Panc1 (cell line): ENCODE results near the gene OSBP2. TPM values are rescaled to one million over a fixed set of nuclear protein-coding genes. Genes with fewer than 3 reads are reported as not detected.

Experiments
- ATAC-seq: fragments of 200-7000 bp; cut with Tn5 transposase; 2 replicates; pipeline ENCODE4 v1.9.1; 2020; ENCODE audit warnings: mild to moderate bottlenecking, moderate library complexity
- BruUV-seq: library from RNA; stranded (reverse); fragments of 400-500 nt; replicated peaks from 2 replicates; lab custom pipeline; 2021; lab: Mats Ljungman, UMichigan
- CTCF ChIA-PET: fragments of 300-600 bp; sonication (Branson Sonifier 250); formaldehyde crosslinking; loops from one replicate; lab custom pipeline; 2022; ENCODE audit warnings: antibody characterized with exemption; lab: Charles Lee
- POLR2A ChIA-PET: fragments of 300-600 bp; sonication (Branson Sonifier 250); formaldehyde crosslinking; loops from one replicate; lab custom pipeline; 2022; ENCODE audit warnings: antibody characterized with exemption; lab: Charles Lee
- DNase-seq: peaks from one replicate; pipeline ENCODE4 v3.0.0-alpha.2; 2010; ENCODE audit warnings: low read depth, low spot score
- H3K27ac ChIP-seq: 2 replicates; pipeline ENCODE4 v1.5.1; 2011; ENCODE audit warnings: mild to moderate bottlenecking, low read length, inconsistent platforms
- H3K27me3 ChIP-seq: fragments of 200-500 bp; sonication (Bioruptor generic); 2 replicates; pipeline ENCODE4 v1.6.0; 2014; ENCODE audit warnings: low read length, inconsistent platforms; ENCODE audit not compliant: control insufficient read depth, insufficient read depth
- H3K36me3 ChIP-seq: fragments of 200-500 bp; sonication (Bioruptor generic); 2 replicates; pipeline ENCODE4 v1.5.1; 2014; ENCODE audit warnings: inconsistent platforms, mild to moderate bottlenecking, low read length, moderate library complexity; ENCODE audit not compliant: control insufficient read depth, insufficient read depth
- H3K4me1 ChIP-seq: 2 replicates; pipeline ENCODE4 v1.5.1; 2011; ENCODE audit warnings: inconsistent platforms, mild to moderate bottlenecking, low read length, moderate library complexity; ENCODE audit not compliant: control insufficient read depth, insufficient read depth
- H3K4me3 ChIP-seq, 2 experiments: 2 replicates each; pipeline ENCODE4 v1.5.1; 2011 to 2012; ENCODE audit warnings: low read depth in 2 of 2, low read length in 2 of 2, mild to moderate bottlenecking in 2 of 2, inconsistent platforms in 1 of 2, moderate library complexity in 1 of 2
- H3K9me3 ChIP-seq: fragments of 200-500 bp; sonication (Bioruptor generic); 2 replicates; pipeline ENCODE4 v1.5.1; 2014; ENCODE audit warnings: low read depth, mild to moderate bottlenecking, inconsistent platforms, low read length, moderate library complexity; ENCODE audit not compliant: control insufficient read depth, insufficient read depth
- POLR2AphosphoS5 ChIP-seq: IDR thresholded peaks from 2 replicates; pipeline ENCODE4 v1.6.1; 2012; ENCODE audit warnings: mild to moderate bottlenecking, low read depth, low read length, moderate library complexity
- SIN3A ChIP-seq: IDR thresholded peaks from 2 replicates; pipeline ENCODE4 v1.6.1; 2012; ENCODE audit warnings: low read depth, mild to moderate bottlenecking, low read length, moderate library complexity, borderline replicate concordance; ENCODE audit not compliant: insufficient read depth
- TCF7L2 ChIP-seq: IDR thresholded peaks from 2 replicates; pipeline ENCODE4 v1.6.1; 2011; ENCODE audit warnings: mild to moderate bottlenecking, low read depth, low read length, inconsistent platforms
- in situ Hi-C: cut with HindIII; loops from 2 replicates; pipeline ENCODE4 v1.10.0; 2016; ENCODE audit warnings: low sequenced_read_pairs, low pct_unique_long_range_greater_than_20kb
- intact Hi-C: fragments of 100-400 bp; cut with micrococcal nuclease; formaldehyde crosslinking; loops from one replicate; pipeline ENCODE4 v1.10.0; 2022; ENCODE audit not compliant: unreplicated experiment
- total RNA-seq: library from RNA; stranded (reverse); gene quantifications from one replicate; pipeline ENCODE4 v1.2.1, GENCODE V29; 2021; ENCODE audit not compliant: unreplicated experiment
- TF ChIP-seq, protein P1 (sequence below), 2 experiments: IDR thresholded peaks; 2 replicates each; pipeline ENCODE4 v1.6.1; 2011 to 2012; ENCODE audit warnings: low read depth in 2 of 2, control low read depth in 1 of 2, low read length in 1 of 2, mild to moderate bottlenecking in 1 of 2, moderate library complexity in 1 of 2; ENCODE audit not compliant: insufficient read depth in 1 of 2
- TF ChIP-seq, protein P2 (sequence below): fragments of 450-650 bp; IDR thresholded peaks from 2 replicates; pipeline ENCODE4 v1.5.1; 2017; ENCODE audit warnings: mild to moderate bottlenecking

The OSBP2 gene
- total RNA-seq, 1 experiment from 2014 or later: 4.7 TPM

DNA sequence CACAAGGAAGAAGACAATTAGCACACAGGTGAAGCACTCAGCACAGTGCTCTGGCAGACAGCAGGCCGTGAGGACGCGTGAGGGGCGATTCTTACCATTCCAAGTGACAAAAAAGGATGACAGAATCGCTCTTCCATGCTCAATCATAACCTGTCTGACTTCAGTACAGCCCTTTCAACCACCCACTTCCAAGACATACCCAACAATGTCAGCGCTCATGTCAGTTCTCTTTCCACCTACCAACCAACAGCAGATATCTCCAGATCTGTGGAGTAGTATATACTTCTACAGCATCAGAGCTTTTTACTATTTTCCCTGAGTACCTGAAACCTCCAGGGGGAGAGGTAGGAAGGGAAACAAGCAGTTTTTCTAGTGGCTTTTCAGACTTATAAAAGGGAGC lies 233.7 kb downstream of the OSBP2 start:
- BruUV-seq: no TSS peak
- in situ Hi-C loops: no loop called here
- intact Hi-C loops: no loop called here
- Histone ChIP-seq H3K4me1 (no peaks in the 10 kb centered on the region), H3K4me3 (no peak overlapping the region), H3K27ac (no peak overlapping the region), H3K27me3 (no peaks in the 10 kb centered on the region), H3K9me3 (no peaks in the 10 kb centered on the region), H3K36me3 (peaks cover 9% of the 10 kb centered on the region)
- ATAC-seq: no peak
- TF ChIP-seq, protein P1, sequence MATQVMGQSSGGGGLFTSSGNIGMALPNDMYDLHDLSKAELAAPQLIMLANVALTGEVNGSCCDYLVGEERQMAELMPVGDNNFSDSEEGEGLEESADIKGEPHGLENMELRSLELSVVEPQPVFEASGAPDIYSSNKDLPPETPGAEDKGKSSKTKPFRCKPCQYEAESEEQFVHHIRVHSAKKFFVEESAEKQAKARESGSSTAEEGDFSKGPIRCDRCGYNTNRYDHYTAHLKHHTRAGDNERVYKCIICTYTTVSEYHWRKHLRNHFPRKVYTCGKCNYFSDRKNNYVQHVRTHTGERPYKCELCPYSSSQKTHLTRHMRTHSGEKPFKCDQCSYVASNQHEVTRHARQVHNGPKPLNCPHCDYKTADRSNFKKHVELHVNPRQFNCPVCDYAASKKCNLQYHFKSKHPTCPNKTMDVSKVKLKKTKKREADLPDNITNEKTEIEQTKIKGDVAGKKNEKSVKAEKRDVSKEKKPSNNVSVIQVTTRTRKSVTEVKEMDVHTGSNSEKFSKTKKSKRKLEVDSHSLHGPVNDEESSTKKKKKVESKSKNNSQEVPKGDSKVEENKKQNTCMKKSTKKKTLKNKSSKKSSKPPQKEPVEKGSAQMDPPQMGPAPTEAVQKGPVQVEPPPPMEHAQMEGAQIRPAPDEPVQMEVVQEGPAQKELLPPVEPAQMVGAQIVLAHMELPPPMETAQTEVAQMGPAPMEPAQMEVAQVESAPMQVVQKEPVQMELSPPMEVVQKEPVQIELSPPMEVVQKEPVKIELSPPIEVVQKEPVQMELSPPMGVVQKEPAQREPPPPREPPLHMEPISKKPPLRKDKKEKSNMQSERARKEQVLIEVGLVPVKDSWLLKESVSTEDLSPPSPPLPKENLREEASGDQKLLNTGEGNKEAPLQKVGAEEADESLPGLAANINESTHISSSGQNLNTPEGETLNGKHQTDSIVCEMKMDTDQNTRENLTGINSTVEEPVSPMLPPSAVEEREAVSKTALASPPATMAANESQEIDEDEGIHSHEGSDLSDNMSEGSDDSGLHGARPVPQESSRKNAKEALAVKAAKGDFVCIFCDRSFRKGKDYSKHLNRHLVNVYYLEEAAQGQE (IDR thresholded peaks at IDR 0.05; ENCODE audit: insufficient read depth in 1 of 2, low read depth in 2 of 2, low read length in 1 of 2): no peak
- TF ChIP-seq TCF7L2 (no peak), POLR2AphosphoS5 (no peak), SIN3A (no peak)
- TF ChIP-seq, protein P2, sequence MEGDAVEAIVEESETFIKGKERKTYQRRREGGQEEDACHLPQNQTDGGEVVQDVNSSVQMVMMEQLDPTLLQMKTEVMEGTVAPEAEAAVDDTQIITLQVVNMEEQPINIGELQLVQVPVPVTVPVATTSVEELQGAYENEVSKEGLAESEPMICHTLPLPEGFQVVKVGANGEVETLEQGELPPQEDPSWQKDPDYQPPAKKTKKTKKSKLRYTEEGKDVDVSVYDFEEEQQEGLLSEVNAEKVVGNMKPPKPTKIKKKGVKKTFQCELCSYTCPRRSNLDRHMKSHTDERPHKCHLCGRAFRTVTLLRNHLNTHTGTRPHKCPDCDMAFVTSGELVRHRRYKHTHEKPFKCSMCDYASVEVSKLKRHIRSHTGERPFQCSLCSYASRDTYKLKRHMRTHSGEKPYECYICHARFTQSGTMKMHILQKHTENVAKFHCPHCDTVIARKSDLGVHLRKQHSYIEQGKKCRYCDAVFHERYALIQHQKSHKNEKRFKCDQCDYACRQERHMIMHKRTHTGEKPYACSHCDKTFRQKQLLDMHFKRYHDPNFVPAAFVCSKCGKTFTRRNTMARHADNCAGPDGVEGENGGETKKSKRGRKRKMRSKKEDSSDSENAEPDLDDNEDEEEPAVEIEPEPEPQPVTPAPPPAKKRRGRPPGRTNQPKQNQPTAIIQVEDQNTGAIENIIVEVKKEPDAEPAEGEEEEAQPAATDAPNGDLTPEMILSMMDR: no peak
- POLR2A ChIA-PET: no interaction called here
- CTCF ChIA-PET: no interaction called here
- no peak for DNase-seq

DNA sequence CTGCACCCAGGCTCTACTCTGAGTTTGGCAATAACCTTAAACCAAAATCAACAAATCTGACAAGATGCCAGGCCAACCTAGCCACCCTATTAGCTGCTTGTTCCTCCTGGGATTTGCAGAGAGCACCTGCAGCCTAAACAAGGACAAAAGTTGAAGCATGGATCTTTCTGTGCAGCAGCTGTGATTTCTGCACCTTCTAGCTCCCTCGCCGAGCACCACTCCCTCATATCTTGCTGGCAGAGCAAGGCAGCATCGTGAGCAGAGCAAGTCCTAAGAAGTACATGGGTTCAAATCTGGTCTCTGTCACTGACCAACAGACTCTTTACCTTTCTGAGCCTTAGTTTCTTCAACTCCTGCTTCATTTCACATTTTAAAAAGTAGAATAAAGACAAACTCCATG lies 235.6 kb downstream of the OSBP2 start:
- Histone ChIP-seq H3K36me3 (peaks cover 9% of the 10 kb centered on the region), H3K27me3 (no peaks in the 10 kb centered on the region), H3K4me1 (no peaks in the 10 kb centered on the region), H3K4me3 (no peak overlapping the region), H3K9me3 (no peaks in the 10 kb centered on the region), H3K27ac (no peak overlapping the region)
- BruUV-seq: no TSS peak
- CTCF ChIA-PET: no interaction called here
- TF ChIP-seq TCF7L2 (no peak), POLR2AphosphoS5 (no peak), SIN3A (no peak)
- TF ChIP-seq, protein P1 (IDR thresholded peaks at IDR 0.05; ENCODE audit: insufficient read depth in 1 of 2, low read depth in 2 of 2, low read length in 1 of 2): no peak
- TF ChIP-seq, protein P2: no peak
- in situ Hi-C loops: no loop called here
- no peak for ATAC-seq
- POLR2A ChIA-PET: no interaction called here
- intact Hi-C loops: no loop called here
- no peak for DNase-seq
